HG02763 (cell line): Measurements from ENCODE around the gene MKX.
"Not testable (repeated sequence)": the region's sequence is repeated elsewhere in the genome, so short reads cannot be mapped to it uniquely, and the experiment has no call there.

Source experiments
- ATAC-seq: cut with Tn5 transposase; IDR thresholded peaks from one replicate; pipeline ENCODE4 v1.9.1; 2021; ENCODE audit warnings: mild to moderate bottlenecking, moderate library complexity; ENCODE audit not compliant: unreplicated experiment

MKX gene

GRCh38 chr10:27695088-27695487 lies 50.5 kb downstream of the MKX start:
- no peak for ATAC-seq

- no peak for ATAC-seq
These were observed 53.0 kb downstream of the MKX start for GRCh38 chr10:27692663-27693062.

GRCh38 chr10:27688991-27689390 lies 56.6 kb downstream of the MKX start:
- ATAC-seq: no peak

GRCh38 chr10:27688276-27688675 lies 57.3 kb downstream of the MKX start:
- ATAC-seq: no peak

GRCh38 chr10:27687743-27688142 lies 57.9 kb downstream of the MKX start:
- ATAC-seq: no peak

- ATAC-seq: no peak
These were observed 58.3 kb downstream of the MKX start for GRCh38 chr10:27687326-27687725.

- ATAC-seq: no peak
These were observed 59.9 kb downstream of the MKX start for GRCh38 chr10:27685681-27686080.

GRCh38 chr10:27683226-27683625 lies 62.4 kb downstream of the MKX start:
- ATAC-seq: no peak

- ATAC-seq: not testable (repeated sequence)
These were observed 63.8 kb downstream of the MKX start for GRCh38 chr10:27681795-27682194.

GRCh38 chr10:27680691-27681605 lies 64.7 kb downstream of the MKX start:
- no peak for ATAC-seq

- no peak for ATAC-seq
These were observed 65.5 kb downstream of the MKX start for GRCh38 chr10:27680006-27680557.

GRCh38 chr10:27679369-27679912 lies 66.2 kb downstream of the MKX start:
- no peak for ATAC-seq

GRCh38 chr10:27678166-27678565 lies 67.5 kb downstream of the MKX start:
- ATAC-seq: no peak

- no peak for ATAC-seq
These were observed 72.6 kb downstream of the MKX start for GRCh38 chr10:27673065-27673464.

GRCh38 chr10:27671821-27672220 lies 73.8 kb downstream of the MKX start:
- no peak for ATAC-seq

GRCh38 chr10:27664461-27664860 lies 81.2 kb downstream of the MKX start:
- no peak for ATAC-seq

- no peak for ATAC-seq
These were observed 82.0 kb downstream of the MKX start for GRCh38 chr10:27663621-27664020.

GRCh38 chr10:27661514-27662286 lies 83.9 kb downstream of the MKX start:
- no peak for ATAC-seq

- no peak for ATAC-seq
These were observed 84.9 kb downstream of the MKX start for GRCh38 chr10:27660711-27661110.

- no peak for ATAC-seq
These were observed 85.4 kb downstream of the MKX start for GRCh38 chr10:27660268-27660667.

- ATAC-seq: no peak
These were observed 85.8 kb downstream of the MKX start for GRCh38 chr10:27659786-27660185.
